ENCODE results near the gene EXOC3. TPM values are rescaled to one million over a fixed set of nuclear protein-coding genes. Genes with fewer than 3 reads are reported as not detected.

EXOC3 gene
- total RNA-seq, 1 experiment from 2014 or later: 63.8 TPM

- intact Hi-C loops (cut with micrococcal nuclease; ENCODE audit: unreplicated experiment): no loop called here
- CTCF ChIA-PET: no interaction called here
- no peak for TF ChIP-seq CTCF (IDR thresholded peaks at IDR 0.05; ENCODE audit: unreplicated experiment)
- DNase-seq: no peak
- Mint-ChIP-seq H3K4me3 (ENCODE audit: low read depth, unreplicated experiment) (no peak overlapping the region), H3K36me3 (ENCODE audit: insufficient read depth, unreplicated experiment) (no peaks in the 10 kb centered on the region), H3K27ac (ENCODE audit: unreplicated experiment) (no peak overlapping the region), H3K4me1 (ENCODE audit: low read depth, unreplicated experiment) (no peaks in the 10 kb centered on the region), H3K27me3 (ENCODE audit: unreplicated experiment) (peaks cover 10% of the 10 kb centered on the region), H3K9me3 (ENCODE audit: low read depth, unreplicated experiment) (peaks cover 5% of the 10 kb centered on the region)
- BruUV-seq (replicated peaks): no TSS peak
These were observed 21.6 kb upstream of the EXOC3 start for GRCh38 chr5:421287-421880.

DNA sequence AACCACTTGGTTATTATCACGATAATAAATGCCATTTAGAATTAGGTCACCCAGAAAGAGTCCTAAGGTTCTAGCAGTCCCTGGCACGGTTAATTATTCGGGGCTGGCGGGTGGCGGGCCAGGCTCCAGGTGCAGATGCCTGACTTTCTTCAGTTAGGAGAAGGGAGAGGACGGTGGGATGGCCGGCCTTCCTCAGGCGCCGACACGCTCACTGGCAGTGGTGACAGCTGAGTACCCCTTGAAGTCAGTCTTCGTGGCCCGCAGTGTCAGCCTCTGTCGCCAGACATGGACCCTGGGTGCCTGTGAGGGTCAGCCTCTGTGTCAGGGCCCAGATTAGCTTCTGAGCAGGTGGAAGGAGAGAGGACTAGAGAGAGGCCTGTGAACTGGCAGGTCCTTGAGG lies 21.1 kb upstream of the EXOC3 start:
- no peak for TF ChIP-seq CTCF (IDR thresholded peaks at IDR 0.05; ENCODE audit: unreplicated experiment)
- intact Hi-C loops (cut with micrococcal nuclease; ENCODE audit: unreplicated experiment): no loop called here
- no peak for DNase-seq
- Mint-ChIP-seq H3K4me3 (ENCODE audit: low read depth, unreplicated experiment) (no peak overlapping the region), H3K9me3 (ENCODE audit: low read depth, unreplicated experiment) (peaks cover 7% of the 10 kb centered on the region), H3K27me3 (ENCODE audit: unreplicated experiment) (peaks cover 15% of the 10 kb centered on the region), H3K4me1 (ENCODE audit: low read depth, unreplicated experiment) (no peaks in the 10 kb centered on the region), H3K36me3 (ENCODE audit: insufficient read depth, unreplicated experiment) (no peaks in the 10 kb centered on the region), H3K27ac (ENCODE audit: unreplicated experiment) (no peak overlapping the region)
- CTCF ChIA-PET: no interaction called here
- no TSS peak for BruUV-seq (replicated peaks)

DNA sequence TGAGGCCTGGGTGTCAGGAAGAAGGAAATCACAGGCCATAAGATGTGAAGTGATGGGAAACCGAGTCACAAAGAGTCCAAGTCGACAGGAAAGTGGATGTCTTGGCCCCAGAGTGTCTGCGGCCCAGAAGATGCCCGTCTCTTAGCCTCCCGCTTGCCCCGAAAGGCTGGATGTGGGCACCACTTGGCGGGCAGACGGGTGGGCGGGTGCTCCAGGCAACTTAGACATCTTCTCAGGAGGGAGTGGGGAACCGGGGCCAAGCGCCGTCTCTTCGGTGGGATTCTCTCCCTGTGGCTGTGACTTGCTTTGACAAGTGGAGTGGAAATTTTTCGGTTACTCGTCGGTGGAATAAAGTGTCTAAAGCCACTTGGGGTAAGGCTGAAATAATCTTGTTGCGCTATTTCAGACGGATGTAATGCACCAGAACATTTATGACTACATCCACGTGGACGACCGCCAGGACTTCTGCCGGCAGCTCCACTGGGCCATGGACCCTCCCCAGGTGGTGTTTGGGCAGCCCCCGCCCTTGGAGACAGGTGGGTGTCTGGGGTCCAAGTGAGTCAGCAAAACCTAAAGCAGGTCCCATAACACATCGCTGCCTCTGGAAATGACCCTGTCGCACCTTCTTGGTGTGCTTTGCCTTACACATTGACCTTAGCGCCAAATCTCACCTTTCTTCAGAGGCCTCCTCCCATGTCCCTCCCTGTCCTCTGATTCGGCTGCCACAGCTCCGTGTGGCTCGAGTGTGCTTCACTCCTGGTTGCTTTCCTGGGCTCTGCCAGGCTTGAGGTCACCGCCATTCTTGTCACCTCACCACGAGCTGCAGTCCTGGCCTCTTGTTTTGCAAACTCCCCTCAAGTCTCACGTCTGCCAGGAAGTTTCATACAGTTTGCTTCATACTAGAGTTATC lies 20.4 kb upstream of the EXOC3 start:
- Mint-ChIP-seq H3K4me3 (ENCODE audit: low read depth, unreplicated experiment) (no peak overlapping the region), H3K27me3 (ENCODE audit: unreplicated experiment) (peaks cover 17% of the 10 kb centered on the region), H3K36me3 (ENCODE audit: insufficient read depth, unreplicated experiment) (no peaks in the 10 kb centered on the region), H3K4me1 (ENCODE audit: low read depth, unreplicated experiment) (no peaks in the 10 kb centered on the region), H3K9me3 (ENCODE audit: low read depth, unreplicated experiment) (peaks cover 7% of the 10 kb centered on the region), H3K27ac (ENCODE audit: unreplicated experiment) (no peak overlapping the region)
- no TSS peak for BruUV-seq (replicated peaks)
- no peak for DNase-seq
- CTCF ChIA-PET: no interaction called here
- no peak for TF ChIP-seq CTCF (IDR thresholded peaks at IDR 0.05; ENCODE audit: unreplicated experiment)
- intact Hi-C loops (cut with micrococcal nuclease; ENCODE audit: unreplicated experiment): no loop called here

- CTCF ChIA-PET: no interaction called here
- intact Hi-C loops (cut with micrococcal nuclease; ENCODE audit: unreplicated experiment): no loop called here
- no peak overlapping the region for H3K4me3 Mint-ChIP-seq (ENCODE audit: low read depth, unreplicated experiment)
- no peaks in the 10 kb centered on the region for H3K36me3 Mint-ChIP-seq (ENCODE audit: insufficient read depth, unreplicated experiment)
- peaks cover 7% of the 10 kb centered on the region for H3K9me3 Mint-ChIP-seq (ENCODE audit: low read depth, unreplicated experiment)
- no peak for DNase-seq
- TF ChIP-seq CTCF (IDR thresholded peaks at IDR 0.05; ENCODE audit: unreplicated experiment): no peak
- H3K27ac Mint-ChIP-seq (ENCODE audit: unreplicated experiment): no peak overlapping the region
- BruUV-seq (replicated peaks): no TSS peak
- no peaks in the 10 kb centered on the region for H3K4me1 Mint-ChIP-seq (ENCODE audit: low read depth, unreplicated experiment)
- peaks cover 17% of the 10 kb centered on the region for H3K27me3 Mint-ChIP-seq (ENCODE audit: unreplicated experiment)
These were observed 19.8 kb upstream of the EXOC3 start for GRCh38 chr5:423233-423565.
